ENCODE data around the gene P2RY8. TPM values are rescaled to one million over a fixed set of nuclear protein-coding genes. Genes with fewer than 3 reads are reported as not detected.

The P2RY8 gene
- polyA plus RNA-seq, 3 donors, result 18.9 to 40.0 (median 33.3) TPM

DNA sequence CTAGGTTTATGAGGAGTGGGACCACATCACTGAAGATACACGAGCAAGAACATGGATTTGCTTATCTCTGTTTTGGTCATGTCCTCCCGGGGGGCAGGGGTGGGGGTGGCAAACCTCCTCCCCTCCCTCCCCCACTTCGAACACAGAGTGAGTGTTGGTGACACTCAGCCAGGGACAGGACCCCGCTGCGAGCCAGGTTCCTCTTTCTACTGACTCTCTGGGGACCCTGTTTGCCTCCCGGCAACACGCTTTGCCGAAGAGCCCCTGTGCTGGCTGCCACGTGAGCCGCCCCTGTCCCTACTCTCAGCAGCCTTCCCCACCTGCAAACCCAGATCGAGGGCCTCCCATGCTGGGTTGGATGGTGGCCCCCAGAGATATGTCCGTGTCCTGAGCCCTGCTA lies 34.7 kb downstream of the P2RY8 start:
- H3K79me2 ChIP-seq (ENCODE audit: insufficient read depth, low read length), result peaks cover 81% of the 10 kb centered on the region
- H3K27me3 ChIP-seq (ENCODE audit: control insufficient read depth in 2 of 2, insufficient read depth in 2 of 2, low read length in 2 of 2), result no peaks in the 10 kb centered on the region
- no peaks in the 10 kb centered on the region for H4K20me1 ChIP-seq (ENCODE audit: insufficient read depth, low read length)
- Mint-ChIP-seq H3K4me3 (no peak overlapping the region), H3K27ac (peak overlapping the region in 6 of 7 donors; percentile 82 to 99 (median 98)), H3K36me3 (peaks cover 15 to 41% of the 10 kb centered on the region in 2 donors), H3K4me1 (peaks cover 35% of the 10 kb centered on the region), H3K27me3 (ENCODE audit: low read depth in 3 of 3) (peaks cover 0 to 2% (median 0%) of the 10 kb centered on the region in 3 donors), H3K9me3 (peaks cover 0 to 2% (median 0%) of the 10 kb centered on the region in 7 donors)
- H3K9ac ChIP-seq (ENCODE audit: insufficient read depth, low read length, poor library complexity, severe bottlenecking), result peak overlapping the region; percentile 15
- DNase-seq, result peak in 2 of 3 donors; percentile 27 to 54
- H3K9me3 ChIP-seq (replicated peaks in 1 of 2; ENCODE audit: control insufficient read depth in 1 of 2, insufficient read depth in 1 of 2, low read length in 2 of 2), result no peaks in the 10 kb centered on the region
- peaks cover 64 to 65% of the 10 kb centered on the region in 2 donors for H3K4me1 ChIP-seq (ENCODE audit: control insufficient read depth in 1 of 2, insufficient read depth in 2 of 2, low read length in 2 of 2)
- intact Hi-C loops (cut with micrococcal nuclease), result loop anchor here (5.0 to 10.0 kb wide), 2 partner anchors 35 to 167 kb away; partner anchors contain the start of gene IL3RA (in 1 of the 2)
- 7% methylated on average over 6 of the region's 12 CpGs for WGBS (ENCODE audit: insufficient coverage)
- H3K4me2 ChIP-seq (replicated peaks; ENCODE audit: extremely low read depth, low read length, poor library complexity, severe bottlenecking), result peak overlapping the region; percentile 19
- no peak overlapping the region for H2AFZ ChIP-seq (ENCODE audit: insufficient read depth, low read depth, low read length, poor library complexity, severe bottlenecking)
- TF ChIP-seq, protein P1, sequence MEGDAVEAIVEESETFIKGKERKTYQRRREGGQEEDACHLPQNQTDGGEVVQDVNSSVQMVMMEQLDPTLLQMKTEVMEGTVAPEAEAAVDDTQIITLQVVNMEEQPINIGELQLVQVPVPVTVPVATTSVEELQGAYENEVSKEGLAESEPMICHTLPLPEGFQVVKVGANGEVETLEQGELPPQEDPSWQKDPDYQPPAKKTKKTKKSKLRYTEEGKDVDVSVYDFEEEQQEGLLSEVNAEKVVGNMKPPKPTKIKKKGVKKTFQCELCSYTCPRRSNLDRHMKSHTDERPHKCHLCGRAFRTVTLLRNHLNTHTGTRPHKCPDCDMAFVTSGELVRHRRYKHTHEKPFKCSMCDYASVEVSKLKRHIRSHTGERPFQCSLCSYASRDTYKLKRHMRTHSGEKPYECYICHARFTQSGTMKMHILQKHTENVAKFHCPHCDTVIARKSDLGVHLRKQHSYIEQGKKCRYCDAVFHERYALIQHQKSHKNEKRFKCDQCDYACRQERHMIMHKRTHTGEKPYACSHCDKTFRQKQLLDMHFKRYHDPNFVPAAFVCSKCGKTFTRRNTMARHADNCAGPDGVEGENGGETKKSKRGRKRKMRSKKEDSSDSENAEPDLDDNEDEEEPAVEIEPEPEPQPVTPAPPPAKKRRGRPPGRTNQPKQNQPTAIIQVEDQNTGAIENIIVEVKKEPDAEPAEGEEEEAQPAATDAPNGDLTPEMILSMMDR (IDR thresholded peaks at IDR 0.05), result no peak
- peak overlapping the region; percentile 43 to 86 for H3K27ac ChIP-seq (ENCODE audit: low read depth in 1 of 2, low read length in 2 of 2)
- H3K36me3 ChIP-seq (replicated peaks in 1 of 2; ENCODE audit: control insufficient read depth in 1 of 2, insufficient read depth in 2 of 2, low read length in 2 of 2), result peaks cover 0 to 6% of the 10 kb centered on the region in 2 donors
- peak overlapping the region in 1 of 3 experiments; percentile 5 for H3K4me3 ChIP-seq (replicated peaks in 1 of 3; ENCODE audit: low read depth in 2 of 3, low read length in 3 of 3)

DNA sequence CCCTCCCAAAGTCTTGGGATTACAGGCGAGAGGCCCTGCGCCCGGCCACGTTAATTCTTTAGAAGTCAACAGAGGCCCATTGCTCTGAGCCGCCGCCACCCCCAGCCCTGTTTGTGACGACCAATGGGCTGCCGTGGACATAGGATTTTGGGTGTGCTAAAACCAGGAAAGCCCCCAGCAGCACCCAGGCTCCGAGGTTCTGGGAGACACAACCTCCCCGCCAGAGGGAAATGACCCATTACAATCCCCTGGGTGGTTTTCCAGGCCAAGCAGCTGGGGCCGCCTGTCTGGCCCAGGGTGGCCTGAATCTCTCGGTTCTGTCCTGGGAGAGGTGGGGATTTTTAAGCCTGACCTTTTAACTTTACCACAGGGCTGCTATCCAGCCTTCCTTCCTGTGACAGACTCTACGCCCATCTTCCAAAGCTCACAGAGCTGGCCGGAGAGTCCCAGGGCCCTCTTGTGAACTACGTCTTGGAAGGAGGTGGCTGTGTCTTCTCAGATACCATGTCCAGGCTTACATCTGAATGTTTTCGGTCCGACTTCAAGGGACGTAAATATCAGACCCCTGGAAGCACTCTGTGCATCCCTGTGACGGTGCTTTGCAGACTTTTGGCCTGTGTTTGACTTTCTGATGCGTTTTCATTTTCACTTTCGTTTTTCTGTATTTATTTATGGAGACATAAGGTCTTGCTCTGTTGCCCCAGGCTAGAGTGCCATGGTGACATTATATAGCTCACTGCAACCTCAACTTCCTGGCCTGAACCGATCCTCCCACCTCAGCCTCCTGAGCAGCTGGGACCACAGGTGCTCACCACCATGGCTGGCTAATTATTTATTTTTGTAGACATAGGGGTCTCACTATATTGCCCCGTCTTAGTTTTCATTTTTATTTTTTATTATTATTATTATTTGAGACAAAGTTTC lies 36.0 kb downstream of the P2RY8 start:
- 92% methylated on average over 14 of the region's 23 CpGs for whole genome bisulfite sequencing (ENCODE audit: insufficient coverage)
- Histone ChIP-seq H3K27me3 (ENCODE audit: control insufficient read depth in 2 of 2, insufficient read depth in 2 of 2, low read length in 2 of 2) (no peaks in the 10 kb centered on the region), H2AFZ (ENCODE audit: insufficient read depth, low read depth, low read length, poor library complexity, severe bottlenecking) (no peak overlapping the region), H3K9me3 (replicated peaks in 1 of 2; ENCODE audit: control insufficient read depth in 1 of 2, insufficient read depth in 1 of 2, low read length in 2 of 2) (no peaks in the 10 kb centered on the region), H3K4me3 (replicated peaks in 1 of 3; ENCODE audit: low read depth in 2 of 3, low read length in 3 of 3) (peak overlapping the region in 1 of 3 experiments; percentile 36), H3K9ac (ENCODE audit: insufficient read depth, low read length, poor library complexity, severe bottlenecking) (no peak overlapping the region), H3K36me3 (replicated peaks in 1 of 2; ENCODE audit: control insufficient read depth in 1 of 2, insufficient read depth in 2 of 2, low read length in 2 of 2) (peaks cover 6 to 12% of the 10 kb centered on the region in 2 donors), H3K4me2 (replicated peaks; ENCODE audit: extremely low read depth, low read length, poor library complexity, severe bottlenecking) (peak overlapping the region; percentile 22), H3K27ac (ENCODE audit: low read depth in 1 of 2, low read length in 2 of 2) (peak overlapping the region; percentile 62 to 79), H3K4me1 (ENCODE audit: control insufficient read depth in 1 of 2, insufficient read depth in 2 of 2, low read length in 2 of 2) (peaks cover 51 to 53% of the 10 kb centered on the region in 2 donors), H4K20me1 (ENCODE audit: insufficient read depth, low read length) (no peaks in the 10 kb centered on the region), H3K79me2 (ENCODE audit: insufficient read depth, low read length) (peaks cover 80% of the 10 kb centered on the region)
- Mint-ChIP-seq H3K4me1 (peaks cover 35% of the 10 kb centered on the region), H3K27ac (peak overlapping the region; percentile 59 to 99 (median 90)), H3K4me3 (peak overlapping the region in 1 of 2 donors; percentile 48), H3K36me3 (peaks cover 13 to 42% of the 10 kb centered on the region in 2 donors), H3K27me3 (ENCODE audit: low read depth in 3 of 3) (peaks cover 0 to 2% (median 2%) of the 10 kb centered on the region in 3 donors), H3K9me3 (no peaks in the 10 kb centered on the region)
- peak in 2 of 3 donors; percentile 41 to 48 for DNase-seq
- TF ChIP-seq, protein P1 (IDR thresholded peaks at IDR 0.05), result no peak
- intact Hi-C loops (cut with micrococcal nuclease), result loop anchor here (5.0 to 10.0 kb wide), 2 partner anchors 34 to 166 kb away; partner anchors contain the start of gene IL3RA (in 1 of the 2)

Measured in CD14-positive monocyte (primary cell).